B cell (primary cell): ENCODE data around the gene TRIP10. TPM values are rescaled to one million over a fixed set of nuclear protein-coding genes. Genes with fewer than 3 reads are reported as not detected.

Source experiments
- ATAC-seq: fragments of 200-7000 bp; cut with Tn5 transposase; one replicate; pipeline ENCODE4 v1.10.0; 2021; ENCODE audit warnings: low read depth, mild to moderate bottlenecking, moderate number of reproducible peaks, moderate library complexity
- CTCF ChIA-PET: fragments of 350-600 bp; sonication (Branson Sonifier 250); formaldehyde crosslinking; loops from one replicate; lab custom pipeline; 2021; ENCODE audit warnings: antibody characterized with exemption, inconsistent platforms; lab: Charles Lee
- POLR2A ChIA-PET: fragments of 350-600 bp; sonication (Branson Sonifier 250); formaldehyde crosslinking; loops from one replicate; lab custom pipeline; 2021; ENCODE audit warnings: antibody characterized with exemption; lab: Charles Lee
- DNase-seq: peaks from one replicate; pipeline ENCODE4 v3.0.0; 2013
- H2AFZ ChIP-seq: 2 replicates; pipeline ENCODE4 v1.6.1; 2012; ENCODE audit warnings: mild to moderate bottlenecking, low read depth, low read length; ENCODE audit not compliant: insufficient read depth, poor library complexity, severe bottlenecking
- H3K27ac ChIP-seq, 2 donors: 1 replicate in 1 of 2; 2 replicates in 1 of 2; pipeline ENCODE4 v1.5.1; 2012 to 2013; ENCODE audit warnings: low read length in 2 of 2, mild to moderate bottlenecking in 2 of 2, moderate library complexity in 1 of 2
- H3K27me3 ChIP-seq, 4 experiments: fragments of 200-600 bp in 1 of 4; sonication (generic) in 1 of 4; replicated peaks in 1 of 4; 1 replicate in 2 of 4; 2 replicates in 2 of 4; pipeline versions ENCODE4 v1.6.1 to v1.7.0; 2013 to 2016; ENCODE audit warnings: low read length in 3 of 4, mild to moderate bottlenecking in 2 of 4, mixed read lengths in 1 of 4, moderate library complexity in 1 of 4; ENCODE audit not compliant: insufficient read depth in 4 of 4, control insufficient read depth in 3 of 4; ENCODE audit errors: control extremely low read depth in 1 of 4
- H3K36me3 ChIP-seq, 2 experiments: replicated peaks in 1 of 2; 1 replicate in 1 of 2; 2 replicates in 1 of 2; pipeline versions ENCODE4 v1.6.1 to v1.7.1; 2013; ENCODE audit warnings: low read length in 1 of 2; ENCODE audit not compliant: insufficient read depth in 2 of 2, control insufficient read depth in 1 of 2; ENCODE audit errors: control extremely low read depth in 1 of 2, extremely low read depth in 1 of 2
- H3K4me1 ChIP-seq, 2 donors: fragments of 200-600 bp in 1 of 2; sonication (generic) in 1 of 2; 1 replicate in 1 of 2; 2 replicates in 1 of 2; pipeline versions ENCODE4 v1.5.1 to v1.6.1; 2013 to 2017; ENCODE audit warnings: low read length in 2 of 2; ENCODE audit not compliant: control insufficient read depth in 2 of 2, insufficient read depth in 2 of 2
- H3K4me2 ChIP-seq: replicated peaks from 2 replicates; pipeline ENCODE3; 2012; ENCODE audit warnings: mild to moderate bottlenecking, low read depth, low read length; ENCODE audit not compliant: poor library complexity, severe bottlenecking
- H3K4me3 ChIP-seq, 5 experiments: fragments of 200-600 bp in 1 of 5; sonication (generic) in 1 of 5; 1 replicate in 3 of 5; 2 replicates in 2 of 5; pipeline versions ENCODE4 v1.5.1 to v1.7.0; 2011 to 2016; ENCODE audit warnings: low read length in 4 of 5, mild to moderate bottlenecking in 4 of 5, low read depth in 2 of 5, control low read depth in 1 of 5, moderate library complexity in 1 of 5; ENCODE audit not compliant: insufficient read depth in 1 of 5; ENCODE audit errors: control extremely low read depth in 1 of 5, extremely low read depth in 1 of 5
- H3K79me2 ChIP-seq: fragments of 200-600 bp; sonication (generic); one replicate; pipeline ENCODE4 v1.6.0; 2016; ENCODE audit warnings: low read length; ENCODE audit not compliant: control insufficient read depth, insufficient read depth
- H3K9ac ChIP-seq: fragments of 200-600 bp; sonication (generic); 2 replicates; pipeline ENCODE4 v1.6.1; 2017; ENCODE audit warnings: mild to moderate bottlenecking, low read length, moderate library complexity
- H3K9me3 ChIP-seq, 3 donors: one replicate each; pipeline versions ENCODE4 v1.6.1 to v1.7.1; 2013; ENCODE audit warnings: low read length in 2 of 3; ENCODE audit not compliant: control insufficient read depth in 2 of 3, insufficient read depth in 1 of 3; ENCODE audit errors: control extremely low read depth in 1 of 3
- H4K20me1 ChIP-seq: 2 replicates; pipeline ENCODE4 v1.6.0; 2012; ENCODE audit warnings: mild to moderate bottlenecking, low read length; ENCODE audit not compliant: insufficient read depth, control insufficient read depth, poor library complexity, severe bottlenecking
- H3K27ac Mint-ChIP-seq: one replicate; pipeline ENCODE4 v1.8.0; 2021; ENCODE audit warnings: mixed read lengths
- H3K27me3 Mint-ChIP-seq: one replicate; pipeline ENCODE4 v1.8.0; 2021; ENCODE audit warnings: mixed read lengths
- H3K4me1 Mint-ChIP-seq: one replicate; pipeline ENCODE4 v1.8.0; 2021; ENCODE audit warnings: mixed read lengths
- H3K4me3 Mint-ChIP-seq: one replicate; pipeline ENCODE4 v1.8.0; 2021; ENCODE audit warnings: mixed read lengths
- H3K9me3 Mint-ChIP-seq: one replicate; pipeline ENCODE4 v1.8.0; 2022; ENCODE audit warnings: mixed read lengths; ENCODE audit not compliant: insufficient read depth
- EZH2 ChIP-seq: IDR thresholded peaks from 2 replicates; pipeline ENCODE4 v1.6.1; 2012; ENCODE audit warnings: borderline replicate concordance, low read depth, mild to moderate bottlenecking, moderate library complexity, low read length; ENCODE audit not compliant: insufficient read depth, poor library complexity, severe bottlenecking
- WGBS: methylation state at CpG from one replicate; pipeline ENCODE4 v1.1.5; 2013; ENCODE audit warnings: missing lambda C conversion rate; ENCODE audit not compliant: insufficient coverage; 5-methylcytosine and 5-hydroxymethylcytosine counted together
- intact Hi-C: fragments of 100-400 bp; cut with micrococcal nuclease; formaldehyde crosslinking; loops from one replicate; pipeline ENCODE4 v1.10.0; 2022
- polyA plus RNA-seq: library from polyadenylated mRNA; depleted of rRNA; stranded (reverse); fragments of >200 nt; gene quantifications from 2 replicates; pipeline ENCODE4 v1.2.3, GENCODE V29; 2012
- total RNA-seq, 2 donors: library from RNA; stranded (reverse); fragments of 120-200 nt in 1 of 2; gene quantifications; 1 replicate in 1 of 2; 2 replicates in 1 of 2; pipeline versions ENCODE4 v1.2.3 to v1.2.4, GENCODE V29; 2013 to 2022
- TF ChIP-seq, protein P1 (sequence below): fragments of 200-600 bp; IDR thresholded peaks from one replicate; pipeline ENCODE4 v1.8.0; 2022; ENCODE audit warnings: antibody characterized with exemption, mild to moderate bottlenecking

Gene TRIP10
- total and polyA plus RNA-seq, 2 donors (not counting 1 experiment from before 2014, with no cell fraction given): 5.9 to 42.7 TPM

- Histone ChIP-seq H3K4me1 (peaks cover 39 to 51% of the 10 kb centered on the region in 2 donors), H2AFZ (peak overlapping the region; percentile 59), H3K9me3 (no peaks in the 10 kb centered on the region), H3K4me2 (peak overlapping the region; percentile 86), H3K27me3 (no peaks in the 10 kb centered on the region), H3K27ac (peak overlapping the region; percentile 58 to 67), H3K79me2 (peaks cover 10% of the 10 kb centered on the region), H3K36me3 (peaks cover 0 to 2% of the 10 kb centered on the region in 2 experiments), H4K20me1 (no peaks in the 10 kb centered on the region), H3K4me3 (peak overlapping the region; percentile 33 to 55 (median 48)), H3K9ac (peak overlapping the region; percentile 56)
- H3K4me1 Mint-ChIP-seq: peaks cover 39% of the 10 kb centered on the region
- WGBS: 24% methylated on average over 22 of the region's 24 CpGs
- TF ChIP-seq, protein P1, sequence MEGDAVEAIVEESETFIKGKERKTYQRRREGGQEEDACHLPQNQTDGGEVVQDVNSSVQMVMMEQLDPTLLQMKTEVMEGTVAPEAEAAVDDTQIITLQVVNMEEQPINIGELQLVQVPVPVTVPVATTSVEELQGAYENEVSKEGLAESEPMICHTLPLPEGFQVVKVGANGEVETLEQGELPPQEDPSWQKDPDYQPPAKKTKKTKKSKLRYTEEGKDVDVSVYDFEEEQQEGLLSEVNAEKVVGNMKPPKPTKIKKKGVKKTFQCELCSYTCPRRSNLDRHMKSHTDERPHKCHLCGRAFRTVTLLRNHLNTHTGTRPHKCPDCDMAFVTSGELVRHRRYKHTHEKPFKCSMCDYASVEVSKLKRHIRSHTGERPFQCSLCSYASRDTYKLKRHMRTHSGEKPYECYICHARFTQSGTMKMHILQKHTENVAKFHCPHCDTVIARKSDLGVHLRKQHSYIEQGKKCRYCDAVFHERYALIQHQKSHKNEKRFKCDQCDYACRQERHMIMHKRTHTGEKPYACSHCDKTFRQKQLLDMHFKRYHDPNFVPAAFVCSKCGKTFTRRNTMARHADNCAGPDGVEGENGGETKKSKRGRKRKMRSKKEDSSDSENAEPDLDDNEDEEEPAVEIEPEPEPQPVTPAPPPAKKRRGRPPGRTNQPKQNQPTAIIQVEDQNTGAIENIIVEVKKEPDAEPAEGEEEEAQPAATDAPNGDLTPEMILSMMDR: peak; percentile 8
- TF ChIP-seq EZH2: no peak
- ChIA-PET CTCF (interaction anchor here (0.5 to 5.3 kb wide), 19 partner anchors 10 to 521 kb away, joined by 3 to 118 read pairs (median 5); partner anchors contain the start of genes C3, SH2D3A and VAV1), POLR2A (interaction anchor here (0.5 to 4.5 kb wide), 14 partner anchors 15 to 1957 kb away, joined by 3 to 17 read pairs (median 4); partner anchors contain the start of genes SH2D3A and VAV1)
- peak overlapping the region; percentile 94 for H3K4me3 Mint-ChIP-seq
- H3K9me3 Mint-ChIP-seq: no peaks in the 10 kb centered on the region
- intact Hi-C loops: loop anchor here (1.0 to 5.0 kb wide), 6 partner anchors 14 to 366 kb away; partner anchors contain the start of genes ALKBH7, CD70 and VAV1
- DNase-seq (no peak), ATAC-seq (no peak)
- peak overlapping the region; percentile 99 for H3K27ac Mint-ChIP-seq
- no peaks in the 10 kb centered on the region for H3K27me3 Mint-ChIP-seq
Measured at GRCh38 chr19:6738787-6739389, 592 bp upstream of the TRIP10 start.
